Vagina (tissue), 2 donors: ENCODE data around the gene KRTAP5-10.
"Not testable (repeated sequence)": the region's sequence is repeated elsewhere in the genome, so short reads cannot be mapped to it uniquely, and the experiment has no call there.

Experiments used
- POLR2A ChIP-seq, 2 donors: fragments of 450-650 bp; IDR thresholded peaks; one replicate each; pipeline ENCODE4 v1.6.1; 2017; ENCODE audit warnings: antibody characterized with exemption in 2 of 2, mild to moderate bottlenecking in 2 of 2, moderate library complexity in 2 of 2
- POLR2AphosphoS5 ChIP-seq, 2 donors: sonication (generic); formaldehyde crosslinking; IDR thresholded peaks; one replicate each; pipeline ENCODE4 v1.9.0; 2017; ENCODE audit warnings: antibody characterized with exemption in 2 of 2, mild to moderate bottlenecking in 2 of 2, low read depth in 1 of 2; ENCODE audit not compliant: insufficient read depth in 1 of 2
- TF ChIP-seq, protein P1 (sequence below), 3 experiments: fragments of 450-650 bp in 2 of 3; fragments of 200-600 bp in 1 of 3; sonication (generic) in 1 of 3; IDR thresholded peaks; one replicate each; pipeline ENCODE4 v1.5.1; 2017 to 2019; ENCODE audit warnings: antibody characterized with exemption in 3 of 3, mild to moderate bottlenecking in 2 of 3, moderate library complexity in 2 of 3

DNA sequence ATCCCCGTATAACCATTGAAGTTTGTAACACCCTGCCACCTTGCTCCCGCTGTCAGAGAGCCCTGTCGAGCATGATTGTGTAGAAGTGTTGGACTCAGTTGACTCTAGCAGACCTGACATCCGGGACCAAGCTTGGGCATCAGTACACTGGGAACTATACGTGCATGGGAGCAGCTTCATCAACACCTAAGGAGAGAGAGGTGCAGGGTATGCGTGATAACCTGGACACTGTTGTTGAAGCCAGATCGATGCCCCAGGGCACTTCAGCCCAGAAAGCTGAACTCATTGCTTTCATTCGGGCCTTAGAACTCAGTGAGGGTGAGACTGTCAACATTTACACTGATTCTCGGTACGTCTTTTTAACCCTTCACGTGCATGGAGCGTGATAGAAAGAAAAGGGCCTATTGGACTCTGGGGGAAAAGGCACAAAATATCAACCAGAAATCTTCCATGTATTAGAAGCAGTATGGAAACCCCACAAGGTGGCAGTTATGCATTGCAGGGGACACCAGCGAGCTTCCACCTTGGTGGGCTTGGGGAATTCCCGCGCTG lies 49.1 kb downstream of the KRTAP5-10 start:
- TF ChIP-seq, protein P1, sequence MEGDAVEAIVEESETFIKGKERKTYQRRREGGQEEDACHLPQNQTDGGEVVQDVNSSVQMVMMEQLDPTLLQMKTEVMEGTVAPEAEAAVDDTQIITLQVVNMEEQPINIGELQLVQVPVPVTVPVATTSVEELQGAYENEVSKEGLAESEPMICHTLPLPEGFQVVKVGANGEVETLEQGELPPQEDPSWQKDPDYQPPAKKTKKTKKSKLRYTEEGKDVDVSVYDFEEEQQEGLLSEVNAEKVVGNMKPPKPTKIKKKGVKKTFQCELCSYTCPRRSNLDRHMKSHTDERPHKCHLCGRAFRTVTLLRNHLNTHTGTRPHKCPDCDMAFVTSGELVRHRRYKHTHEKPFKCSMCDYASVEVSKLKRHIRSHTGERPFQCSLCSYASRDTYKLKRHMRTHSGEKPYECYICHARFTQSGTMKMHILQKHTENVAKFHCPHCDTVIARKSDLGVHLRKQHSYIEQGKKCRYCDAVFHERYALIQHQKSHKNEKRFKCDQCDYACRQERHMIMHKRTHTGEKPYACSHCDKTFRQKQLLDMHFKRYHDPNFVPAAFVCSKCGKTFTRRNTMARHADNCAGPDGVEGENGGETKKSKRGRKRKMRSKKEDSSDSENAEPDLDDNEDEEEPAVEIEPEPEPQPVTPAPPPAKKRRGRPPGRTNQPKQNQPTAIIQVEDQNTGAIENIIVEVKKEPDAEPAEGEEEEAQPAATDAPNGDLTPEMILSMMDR (IDR thresholded peaks at IDR 0.05), result not testable (repeated sequence)
- not testable (repeated sequence) for TF ChIP-seq POLR2AphosphoS5 (IDR thresholded peaks at IDR 0.05; ENCODE audit: insufficient read depth in 1 of 2, low read depth in 1 of 2); POLR2A (IDR thresholded peaks at IDR 0.05)
